Mucosa of stomach (tissue), 1 donor: Measurements from ENCODE around the gene TP63.

Source experiments
- H3K27me3 ChIP-seq: one replicate; pipeline ENCODE4 v1.7.0; 2013; ENCODE audit warnings: mild to moderate bottlenecking, low read length; ENCODE audit not compliant: control insufficient read depth, insufficient read depth
- H3K36me3 ChIP-seq: one replicate; pipeline ENCODE4 v1.7.0; 2013; ENCODE audit warnings: low read length; ENCODE audit not compliant: control insufficient read depth, insufficient read depth
- H3K4me1 ChIP-seq: one replicate; pipeline ENCODE4 v1.7.0; 2013; ENCODE audit warnings: mild to moderate bottlenecking, low read length; ENCODE audit not compliant: control insufficient read depth, insufficient read depth
- H3K4me3 ChIP-seq: one replicate; pipeline ENCODE4 v1.7.0; 2013; ENCODE audit warnings: low read length
- H3K9ac ChIP-seq: one replicate; pipeline ENCODE4 v1.7.0; 2013; ENCODE audit warnings: mild to moderate bottlenecking, low read length, moderate library complexity
- H3K9me3 ChIP-seq: one replicate; pipeline ENCODE4 v1.7.0; 2013; ENCODE audit warnings: mild to moderate bottlenecking, low read length, moderate library complexity; ENCODE audit not compliant: control insufficient read depth
- donor health status: Pancreatic carcinoma.

TP63 gene

DNA sequence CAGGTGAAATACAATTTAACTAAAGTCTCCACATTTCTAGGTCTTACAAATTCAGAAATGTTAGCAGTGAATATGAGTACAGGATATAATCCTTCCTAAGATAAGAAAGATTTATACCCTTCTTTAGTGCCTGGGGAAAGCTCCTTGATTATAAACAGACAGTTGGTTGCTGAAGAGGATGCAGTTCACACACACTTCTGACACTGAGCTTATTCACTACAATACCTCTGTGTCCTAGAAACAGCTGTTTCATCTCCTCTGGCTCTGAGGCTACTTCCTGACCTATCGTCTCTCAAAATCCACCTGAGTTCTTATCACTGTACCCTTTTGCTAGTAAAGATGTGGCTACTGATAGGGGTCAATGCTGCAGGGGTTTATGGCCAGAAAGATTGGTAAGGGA, 57.1 kb downstream of the TP63 start:
- H3K36me3 ChIP-seq: no peaks in the 10 kb centered on the region
- no peaks in the 10 kb centered on the region for H3K27me3 ChIP-seq
- H3K9me3 ChIP-seq: no peaks in the 10 kb centered on the region
- no peak overlapping the region for H3K4me3 ChIP-seq
- H3K4me1 ChIP-seq: no peaks in the 10 kb centered on the region
- no peak overlapping the region for H3K9ac ChIP-seq

DNA sequence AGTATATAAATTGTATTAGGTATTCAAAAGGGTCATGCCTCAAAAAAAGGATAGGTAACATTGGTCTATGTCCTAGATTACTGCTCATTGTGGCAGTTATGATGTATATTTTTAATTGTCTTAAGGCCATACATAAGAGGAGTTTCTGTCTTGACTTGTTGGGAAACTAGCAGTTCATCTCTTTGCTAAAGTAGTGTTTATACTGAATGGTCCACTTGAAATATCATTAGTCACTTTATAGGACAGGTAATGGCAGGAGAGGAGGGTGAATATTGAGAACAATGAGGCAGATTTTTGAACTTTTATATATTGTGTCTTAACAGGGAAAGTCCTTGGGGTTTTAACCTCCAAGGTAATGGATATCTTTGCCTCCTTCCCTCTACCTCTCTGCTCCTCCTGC, 58.4 kb downstream of the TP63 start:
- H3K27me3 ChIP-seq: no peaks in the 10 kb centered on the region
- no peak overlapping the region for H3K4me3 ChIP-seq
- no peaks in the 10 kb centered on the region for H3K4me1 ChIP-seq
- H3K9me3 ChIP-seq: no peaks in the 10 kb centered on the region
- no peak overlapping the region for H3K9ac ChIP-seq
- H3K36me3 ChIP-seq: no peaks in the 10 kb centered on the region

- Histone ChIP-seq H3K36me3 (no peaks in the 10 kb centered on the region), H3K4me1 (no peaks in the 10 kb centered on the region), H3K4me3 (no peak overlapping the region), H3K27me3 (no peaks in the 10 kb centered on the region), H3K9me3 (no peaks in the 10 kb centered on the region), H3K9ac (no peak overlapping the region)
These were observed 59.0 kb downstream of the TP63 start for GRCh38 chr3:189690237-189690636.

DNA sequence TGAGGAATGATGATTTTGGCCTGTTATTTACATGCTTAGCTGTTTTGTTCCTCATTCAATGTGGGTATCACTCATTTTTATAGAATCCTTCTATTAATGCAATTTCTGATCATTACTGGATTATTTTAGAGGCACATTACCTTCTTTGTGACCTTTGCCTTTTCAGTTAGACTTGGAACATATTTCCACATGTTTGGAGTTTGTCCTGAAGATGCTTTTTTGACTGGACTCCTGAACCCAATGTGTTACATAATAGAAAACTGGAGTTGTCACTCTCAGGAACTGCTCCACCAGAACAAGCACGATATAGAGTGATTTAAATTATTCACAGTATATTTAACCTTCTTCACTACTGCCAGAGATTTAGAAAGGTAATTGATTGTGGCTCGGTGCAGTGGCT, 59.5 kb downstream of the TP63 start:
- Histone ChIP-seq H3K27me3 (no peaks in the 10 kb centered on the region), H3K4me1 (no peaks in the 10 kb centered on the region), H3K4me3 (no peak overlapping the region), H3K9me3 (no peaks in the 10 kb centered on the region), H3K9ac (no peak overlapping the region), H3K36me3 (no peaks in the 10 kb centered on the region)

- H3K9ac ChIP-seq: no peak overlapping the region
- H3K36me3 ChIP-seq: no peaks in the 10 kb centered on the region
- no peak overlapping the region for H3K4me3 ChIP-seq
- no peaks in the 10 kb centered on the region for H3K9me3 ChIP-seq
- no peaks in the 10 kb centered on the region for H3K27me3 ChIP-seq
- no peaks in the 10 kb centered on the region for H3K4me1 ChIP-seq
These were observed 64.2 kb downstream of the TP63 start for GRCh38 chr3:189695400-189695799.

- no peaks in the 10 kb centered on the region for H3K36me3 ChIP-seq
- no peaks in the 10 kb centered on the region for H3K9me3 ChIP-seq
- H3K4me3 ChIP-seq: no peak overlapping the region
- no peaks in the 10 kb centered on the region for H3K4me1 ChIP-seq
- no peak overlapping the region for H3K9ac ChIP-seq
- no peaks in the 10 kb centered on the region for H3K27me3 ChIP-seq
These were observed 67.6 kb downstream of the TP63 start for GRCh38 chr3:189698811-189699210.

GRCh38 chr3:189699885-189700284, 68.7 kb downstream of the TP63 start:
- H3K9me3 ChIP-seq: no peaks in the 10 kb centered on the region
- no peaks in the 10 kb centered on the region for H3K27me3 ChIP-seq
- H3K4me3 ChIP-seq: no peak overlapping the region
- H3K36me3 ChIP-seq: no peaks in the 10 kb centered on the region
- no peaks in the 10 kb centered on the region for H3K4me1 ChIP-seq
- H3K9ac ChIP-seq: no peak overlapping the region

DNA sequence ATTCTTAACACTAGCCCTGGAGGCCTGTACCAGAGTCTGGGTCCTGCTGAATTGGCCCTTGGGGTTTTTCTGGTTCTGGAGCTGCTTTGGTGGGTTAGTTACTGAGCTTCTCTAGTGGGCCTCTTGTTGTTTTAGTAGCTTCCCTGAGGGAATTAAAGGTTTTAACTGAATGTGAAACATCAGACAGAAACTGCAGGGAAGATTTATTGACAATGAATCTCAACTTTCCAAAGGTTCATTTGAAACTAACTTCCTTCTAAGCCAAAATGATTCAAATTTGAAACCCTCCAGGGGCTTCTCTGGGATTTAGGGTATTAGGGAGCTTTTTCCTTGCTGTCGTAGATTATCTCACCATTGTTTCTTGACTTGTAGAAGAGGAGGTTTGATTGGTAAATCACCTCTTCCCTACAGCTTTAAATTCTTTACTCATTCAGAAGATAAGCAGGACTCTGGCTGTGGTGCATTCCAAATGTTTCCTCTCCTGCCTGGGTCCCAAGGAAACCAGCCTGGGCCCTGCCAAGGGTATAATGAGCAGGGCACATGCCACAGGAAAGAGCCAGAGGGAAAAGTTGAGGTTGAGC, 71.0 kb downstream of the TP63 start:
- H3K4me1 ChIP-seq: no peaks in the 10 kb centered on the region
- no peaks in the 10 kb centered on the region for H3K27me3 ChIP-seq
- H3K9me3 ChIP-seq: no peaks in the 10 kb centered on the region
- H3K36me3 ChIP-seq: no peaks in the 10 kb centered on the region
- no peak overlapping the region for H3K9ac ChIP-seq
- no peak overlapping the region for H3K4me3 ChIP-seq

GRCh38 chr3:189703865-189704264, 72.7 kb downstream of the TP63 start:
- H3K27me3 ChIP-seq: no peaks in the 10 kb centered on the region
- H3K9ac ChIP-seq: no peak overlapping the region
- no peaks in the 10 kb centered on the region for H3K36me3 ChIP-seq
- no peaks in the 10 kb centered on the region for H3K9me3 ChIP-seq
- no peaks in the 10 kb centered on the region for H3K4me1 ChIP-seq
- H3K4me3 ChIP-seq: no peak overlapping the region

DNA sequence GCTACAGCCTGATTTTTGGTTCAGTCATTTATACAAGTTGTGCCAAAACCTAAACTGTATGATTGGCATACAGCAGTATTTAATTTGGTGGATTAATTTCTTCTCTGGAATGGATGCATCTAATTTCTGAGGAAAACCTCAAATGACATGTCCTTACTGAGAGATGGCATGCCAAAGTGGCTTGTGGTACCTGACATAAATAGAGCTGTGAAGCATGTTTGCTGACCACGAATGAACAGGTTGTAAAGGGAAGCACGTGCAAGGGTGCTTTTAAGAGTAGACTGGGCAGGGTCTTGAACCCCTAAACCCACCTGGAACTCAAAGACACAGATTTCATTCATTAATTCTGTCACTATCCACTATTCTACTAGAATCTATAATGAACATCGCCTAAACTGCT, 77.2 kb downstream of the TP63 start:
- Histone ChIP-seq H3K36me3 (no peaks in the 10 kb centered on the region), H3K27me3 (no peaks in the 10 kb centered on the region), H3K4me1 (peaks cover 6% of the 10 kb centered on the region), H3K9ac (no peak overlapping the region), H3K9me3 (no peaks in the 10 kb centered on the region), H3K4me3 (no peak overlapping the region)

DNA sequence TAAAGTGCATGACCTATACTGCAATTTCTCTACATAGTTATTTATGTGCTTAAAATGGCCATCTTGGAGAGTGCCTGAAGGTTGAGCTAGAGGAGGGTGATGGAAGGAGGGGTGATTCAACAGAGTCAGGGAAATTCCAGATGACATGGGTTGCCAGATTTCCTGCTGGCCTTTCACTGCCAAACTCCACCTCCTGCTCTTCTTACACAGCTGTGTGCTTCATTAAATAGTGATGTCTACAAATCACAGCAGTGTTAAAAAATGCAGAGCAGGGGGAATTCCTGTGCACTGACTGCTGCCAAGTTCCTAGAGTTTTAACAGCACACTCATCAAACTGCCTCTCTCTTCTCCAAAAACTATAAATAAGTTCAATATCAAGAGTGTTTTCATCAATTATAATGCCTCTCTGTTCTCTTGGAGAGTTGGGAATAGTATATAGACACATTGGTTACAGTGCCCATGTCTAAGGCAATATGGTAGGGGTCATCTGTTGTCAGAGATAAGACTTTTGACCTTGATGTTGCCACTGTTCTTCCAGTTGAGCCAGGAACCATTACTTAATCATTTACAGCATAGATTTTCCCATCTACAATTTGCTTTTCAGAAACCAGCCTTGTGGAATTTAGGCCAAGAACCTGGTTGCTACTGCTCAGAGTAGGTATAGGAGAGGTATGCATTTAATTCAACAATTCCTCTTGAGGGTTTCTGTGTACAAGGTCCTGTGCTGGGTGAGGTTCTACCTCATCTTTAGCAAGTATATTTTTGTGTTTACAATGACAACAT, 79.6 kb downstream of the TP63 start:
- no peaks in the 10 kb centered on the region for H3K36me3 ChIP-seq
- H3K4me1 ChIP-seq: peaks cover 6% of the 10 kb centered on the region
- H3K4me3 ChIP-seq: no peak overlapping the region
- no peaks in the 10 kb centered on the region for H3K27me3 ChIP-seq
- H3K9me3 ChIP-seq: no peaks in the 10 kb centered on the region
- no peak overlapping the region for H3K9ac ChIP-seq

DNA sequence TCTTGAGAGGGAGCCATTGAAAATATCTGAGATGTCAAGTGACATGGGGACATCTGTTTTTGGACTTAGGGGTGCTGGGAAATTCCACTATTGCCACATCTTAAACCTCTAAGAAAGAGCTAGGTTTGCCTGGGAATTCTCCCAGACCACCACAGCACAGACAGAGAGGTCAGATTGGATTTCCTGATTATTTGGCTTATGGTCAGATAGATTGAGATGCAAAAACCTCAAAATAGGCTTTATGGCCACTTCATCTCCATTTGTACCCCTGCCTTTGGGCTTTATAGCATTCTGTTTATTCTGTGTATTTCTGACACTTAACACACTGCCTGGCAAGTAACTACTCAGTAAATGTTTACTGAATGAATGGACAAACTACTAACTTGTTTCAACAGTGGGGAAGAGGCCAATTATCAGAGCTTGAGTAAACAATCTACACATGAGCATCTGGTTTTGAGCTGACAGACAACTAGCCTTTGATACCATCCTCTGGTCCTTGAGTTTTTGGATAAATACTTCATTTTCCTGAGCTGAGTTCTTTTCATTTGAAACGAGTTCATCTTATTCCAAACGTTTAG, 81.8 kb downstream of the TP63 start:
- H3K9me3 ChIP-seq: no peaks in the 10 kb centered on the region
- H3K27me3 ChIP-seq: no peaks in the 10 kb centered on the region
- H3K4me1 ChIP-seq: peaks cover 6% of the 10 kb centered on the region
- no peaks in the 10 kb centered on the region for H3K36me3 ChIP-seq
- no peak overlapping the region for H3K9ac ChIP-seq
- H3K4me3 ChIP-seq: no peak overlapping the region
